Neutrophil (primary cell): Measurements from ENCODE around the gene VPS26B.

ENCODE experiments used
- H3K27ac ChIP-seq: fragments of 200-600 bp; sonication (generic); 2 replicates; pipeline ENCODE4 v1.5.1; 2016; ENCODE audit warnings: mild to moderate bottlenecking, moderate library complexity
- H3K27me3 ChIP-seq: fragments of 200-600 bp; sonication (generic); 2 replicates; pipeline ENCODE4 v1.6.0; 2016; ENCODE audit warnings: mild to moderate bottlenecking
- H3K36me3 ChIP-seq: fragments of 200-600 bp; sonication (generic); 2 replicates; pipeline ENCODE4 v1.5.1; 2017
- H3K4me1 ChIP-seq, 2 experiments: fragments of 200-600 bp in 1 of 2; sonication (generic) in 1 of 2; 1 replicate in 1 of 2; 2 replicates in 1 of 2; pipeline versions ENCODE4 v1.5.1 to v1.6.1; 2013 to 2016; ENCODE audit warnings: low read depth in 1 of 2, low read length in 1 of 2, mild to moderate bottlenecking in 1 of 2, moderate library complexity in 1 of 2; ENCODE audit not compliant: control insufficient read depth in 1 of 2, insufficient read depth in 1 of 2
- H3K4me3 ChIP-seq, 2 experiments: fragments of 200-600 bp in 1 of 2; sonication (generic) in 1 of 2; 1 replicate in 1 of 2; 2 replicates in 1 of 2; pipeline ENCODE4 v1.5.1; 2013 to 2016; ENCODE audit warnings: low read depth in 1 of 2, low read length in 1 of 2, mild to moderate bottlenecking in 1 of 2, moderate library complexity in 1 of 2
- H3K9me3 ChIP-seq: fragments of 200-600 bp; sonication (generic); 2 replicates; pipeline ENCODE4 v1.5.1; 2016
- TF ChIP-seq, protein P1 (sequence below): fragments of 200-600 bp; sonication (generic); IDR thresholded peaks from 2 replicates; pipeline ENCODE4 v1.5.1; 2016; ENCODE audit warnings: antibody characterized with exemption

VPS26B gene

DNA sequence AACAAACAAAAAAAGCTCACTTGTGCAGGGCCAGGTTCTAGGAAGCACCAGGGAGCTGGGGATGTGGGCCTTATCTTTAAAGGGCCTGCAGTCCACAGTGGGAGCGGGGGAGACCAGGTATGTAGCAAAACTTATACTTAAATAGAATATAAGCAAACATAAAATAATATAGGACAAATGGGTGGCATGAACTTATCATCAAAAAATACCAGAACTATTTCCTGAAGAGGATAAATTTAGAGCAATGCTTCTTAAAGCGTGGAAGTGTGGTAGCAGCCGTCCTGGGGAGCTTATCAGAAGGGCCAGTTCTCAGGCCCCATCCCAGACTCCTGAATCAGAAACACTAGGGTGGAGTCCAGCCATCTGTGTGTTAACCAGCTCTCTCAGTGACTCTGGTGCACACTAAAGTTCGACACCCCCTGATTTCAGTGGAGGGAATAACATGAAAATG is 9.3 kb downstream of the VPS26B start:
- no peak overlapping the region for H3K27ac ChIP-seq
- peaks cover 42% of the 10 kb centered on the region for H3K36me3 ChIP-seq
- TF ChIP-seq, protein P1, sequence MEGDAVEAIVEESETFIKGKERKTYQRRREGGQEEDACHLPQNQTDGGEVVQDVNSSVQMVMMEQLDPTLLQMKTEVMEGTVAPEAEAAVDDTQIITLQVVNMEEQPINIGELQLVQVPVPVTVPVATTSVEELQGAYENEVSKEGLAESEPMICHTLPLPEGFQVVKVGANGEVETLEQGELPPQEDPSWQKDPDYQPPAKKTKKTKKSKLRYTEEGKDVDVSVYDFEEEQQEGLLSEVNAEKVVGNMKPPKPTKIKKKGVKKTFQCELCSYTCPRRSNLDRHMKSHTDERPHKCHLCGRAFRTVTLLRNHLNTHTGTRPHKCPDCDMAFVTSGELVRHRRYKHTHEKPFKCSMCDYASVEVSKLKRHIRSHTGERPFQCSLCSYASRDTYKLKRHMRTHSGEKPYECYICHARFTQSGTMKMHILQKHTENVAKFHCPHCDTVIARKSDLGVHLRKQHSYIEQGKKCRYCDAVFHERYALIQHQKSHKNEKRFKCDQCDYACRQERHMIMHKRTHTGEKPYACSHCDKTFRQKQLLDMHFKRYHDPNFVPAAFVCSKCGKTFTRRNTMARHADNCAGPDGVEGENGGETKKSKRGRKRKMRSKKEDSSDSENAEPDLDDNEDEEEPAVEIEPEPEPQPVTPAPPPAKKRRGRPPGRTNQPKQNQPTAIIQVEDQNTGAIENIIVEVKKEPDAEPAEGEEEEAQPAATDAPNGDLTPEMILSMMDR: no peak
- no peaks in the 10 kb centered on the region for H3K27me3 ChIP-seq
- H3K9me3 ChIP-seq: no peaks in the 10 kb centered on the region
- peaks cover 36 to 43% of the 10 kb centered on the region in 2 experiments for H3K4me1 ChIP-seq
- H3K4me3 ChIP-seq: no peak overlapping the region

DNA sequence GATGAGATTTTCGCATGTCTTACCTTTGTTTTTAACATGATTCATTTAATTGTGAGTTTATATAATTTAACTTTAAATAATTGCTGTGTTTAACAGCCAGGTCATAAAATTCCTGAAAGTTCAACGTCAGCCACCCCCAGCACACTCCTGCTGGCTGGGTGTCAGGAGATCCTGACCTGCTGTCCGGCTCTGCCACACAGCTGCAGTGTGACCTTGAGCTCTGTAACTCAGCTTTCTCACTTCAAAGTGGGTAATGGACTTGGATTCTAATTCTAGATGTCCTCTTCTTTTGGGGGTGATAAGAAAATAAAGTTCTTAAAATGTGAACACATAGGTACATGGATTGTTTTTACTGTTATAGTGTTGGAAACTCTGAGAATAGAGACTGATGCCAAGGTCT is 10.9 kb downstream of the VPS26B start:
- no peaks in the 10 kb centered on the region for H3K9me3 ChIP-seq
- H3K4me3 ChIP-seq: no peak overlapping the region
- H3K36me3 ChIP-seq: peaks cover 58% of the 10 kb centered on the region
- TF ChIP-seq, protein P1: no peak
- no peak overlapping the region for H3K27ac ChIP-seq
- no peaks in the 10 kb centered on the region for H3K27me3 ChIP-seq
- H3K4me1 ChIP-seq: peaks cover 28 to 30% of the 10 kb centered on the region in 2 experiments

DNA sequence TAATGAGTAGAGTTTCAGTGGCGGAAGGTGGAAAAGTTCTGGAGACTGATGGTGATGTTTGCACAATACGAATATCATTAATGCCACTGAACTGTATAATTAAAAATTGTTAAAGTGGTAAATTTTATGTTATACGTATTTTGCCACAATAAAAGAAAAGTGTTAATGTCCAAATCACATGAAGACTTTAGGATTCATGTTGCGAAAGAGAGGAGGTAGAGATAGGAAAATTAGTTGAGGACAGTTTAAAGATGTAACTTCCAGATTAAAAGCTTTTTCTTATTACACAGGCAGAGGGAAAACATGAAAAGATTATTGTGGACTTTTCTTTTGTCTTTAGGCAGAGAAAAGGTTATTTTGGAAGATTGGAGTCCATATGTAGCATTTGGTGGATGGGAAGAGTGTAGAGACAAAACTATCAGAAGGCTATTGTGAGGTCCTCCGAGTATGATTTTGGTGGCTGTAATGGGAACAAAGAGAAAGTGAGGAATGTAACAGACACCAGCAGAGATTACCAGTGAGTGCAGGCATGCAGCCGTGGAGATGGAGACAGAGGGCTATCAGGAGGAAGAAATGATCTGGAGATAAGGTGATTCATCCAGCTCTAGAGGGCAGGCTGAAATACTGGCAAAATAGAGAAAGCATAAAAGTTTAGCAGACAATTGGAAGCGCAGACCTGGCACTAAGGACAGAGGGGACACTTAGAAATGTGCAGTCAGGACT is 12.5 kb downstream of the VPS26B start:
- Histone ChIP-seq H3K27ac (no peak overlapping the region), H3K4me3 (no peak overlapping the region), H3K27me3 (no peaks in the 10 kb centered on the region), H3K36me3 (peaks cover 72% of the 10 kb centered on the region), H3K9me3 (no peaks in the 10 kb centered on the region), H3K4me1 (peaks cover 15 to 18% of the 10 kb centered on the region in 2 experiments)
- TF ChIP-seq, protein P1: no peak

DNA sequence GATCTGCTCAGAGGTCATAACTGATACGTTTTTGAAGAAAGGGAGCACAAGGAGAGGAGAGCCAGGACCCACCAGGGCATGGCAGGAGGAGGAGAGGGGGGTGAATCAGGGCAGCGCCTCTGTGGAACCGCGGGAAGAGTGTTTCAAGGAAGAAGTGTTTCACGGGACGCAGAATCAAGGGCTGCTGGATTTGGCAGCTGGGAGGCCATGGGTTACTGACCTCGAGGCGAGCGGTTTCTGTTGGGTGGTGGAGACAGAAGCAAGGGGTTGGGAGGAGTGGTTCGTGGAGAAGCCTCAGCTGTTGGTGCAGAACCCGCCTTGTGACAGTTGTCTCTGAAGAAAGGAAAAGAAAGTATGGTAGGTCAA is 13.1 kb downstream of the VPS26B start:
- Histone ChIP-seq H3K27ac (no peak overlapping the region), H3K4me3 (no peak overlapping the region), H3K36me3 (peaks cover 74% of the 10 kb centered on the region), H3K27me3 (no peaks in the 10 kb centered on the region), H3K4me1 (peaks cover 15 to 18% of the 10 kb centered on the region in 2 experiments), H3K9me3 (no peaks in the 10 kb centered on the region)
- TF ChIP-seq, protein P1: no peak

DNA sequence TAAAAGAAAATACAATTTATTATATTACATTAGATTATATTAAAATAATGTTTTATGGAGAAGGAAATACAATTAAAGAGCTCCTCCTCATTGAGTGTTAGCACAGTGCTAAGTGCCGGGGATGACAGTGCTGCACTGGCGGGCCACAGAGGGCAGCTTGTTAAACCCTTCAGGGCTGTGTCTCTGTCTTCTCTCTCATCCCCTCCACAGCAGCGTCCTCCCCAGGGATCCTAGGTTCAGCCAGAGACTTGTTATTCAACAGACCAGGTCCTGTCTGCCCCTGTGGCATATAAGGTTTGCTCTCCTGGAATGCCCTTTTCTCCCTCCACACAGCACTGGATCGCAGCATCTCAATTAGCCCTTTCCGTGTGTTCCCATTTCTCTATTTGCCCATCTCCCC is 14.5 kb downstream of the VPS26B start:
- no peaks in the 10 kb centered on the region for H3K27me3 ChIP-seq
- H3K9me3 ChIP-seq: no peaks in the 10 kb centered on the region
- no peak overlapping the region for H3K4me3 ChIP-seq
- peaks cover 14% of the 10 kb centered on the region in 2 experiments for H3K4me1 ChIP-seq
- H3K27ac ChIP-seq: no peak overlapping the region
- TF ChIP-seq, protein P1: no peak
- peaks cover 88% of the 10 kb centered on the region for H3K36me3 ChIP-seq
